Gastrocnemius medialis (tissue), 4 donors: Measurements from ENCODE around the gene ALDH2. TPM values are rescaled to one million over a fixed set of nuclear protein-coding genes. Genes with fewer than 3 reads are reported as not detected.
"Not testable (repeated sequence)": the region's sequence is repeated elsewhere in the genome, so short reads cannot be mapped to it uniquely, and the experiment has no call there.

Experiments
- ATAC-seq, 2 donors: fragments of 150-250 bp; one replicate each; pipeline ENCODE4 v1.9.1; 2016
- DNase-seq, 2 donors: peaks; one replicate each; pipeline ENCODE4 v3.0.0-alpha.2; 2019
- H3K27ac ChIP-seq, 4 donors: fragments of 200-600 bp; sonication (generic); 1 replicate in 1 of 4; 2 replicates in 3 of 4; pipeline ENCODE4 v1.5.1; 2016 to 2018; ENCODE audit warnings: mild to moderate bottlenecking in 2 of 4, moderate library complexity in 1 of 4
- H3K27me3 ChIP-seq, 3 donors: fragments of 200-600 bp; sonication (generic) in 2 of 3; 1 replicate in 1 of 3; 2 replicates in 2 of 3; pipeline versions ENCODE4 v1.5.1 to v1.6.0; 2016 to 2019; ENCODE audit warnings: mild to moderate bottlenecking in 1 of 3, moderate library complexity in 1 of 3
- H3K36me3 ChIP-seq, 2 donors: fragments of 200-600 bp; sonication (generic) in 1 of 2; one replicate each; pipeline ENCODE4 v1.5.1; 2017 to 2018
- H3K4me1 ChIP-seq, 2 donors: fragments of 200-600 bp; sonication (generic) in 1 of 2; one replicate each; pipeline ENCODE4 v1.5.1; 2016 to 2017; ENCODE audit warnings: mild to moderate bottlenecking in 2 of 2
- H3K4me3 ChIP-seq, 4 donors: fragments of 200-600 bp; sonication (generic) in 3 of 4; 1 replicate in 1 of 4; 2 replicates in 3 of 4; pipeline ENCODE4 v1.5.1; 2016 to 2019; ENCODE audit warnings: mild to moderate bottlenecking in 2 of 4
- H3K9me3 ChIP-seq, 3 donors: fragments of 200-600 bp; sonication (generic) in 2 of 3; 1 replicate in 1 of 3; 2 replicates in 2 of 3; pipeline ENCODE4 v1.5.1; 2016 to 2019
- POLR2A ChIP-seq, 2 donors: fragments of 450-650 bp; IDR thresholded peaks; one replicate each; pipeline ENCODE4 v1.6.1; 2017; ENCODE audit warnings: antibody characterized with exemption in 2 of 2, mild to moderate bottlenecking in 2 of 2, moderate library complexity in 2 of 2
- in situ Hi-C, 4 donors: fragments of 200-750 bp; cut with MboI; loops; one replicate each; pipeline versions ENCODE4 v1.15.0 to v1.8.0; 2017; ENCODE audit warnings: low sequenced_read_pairs in 4 of 4
- intact Hi-C: fragments of 100-400 bp; cut with DNase I; formaldehyde crosslinking; loops from one replicate; pipeline ENCODE4 v1.15.1; 2023; ENCODE audit warnings: low total_unique reads
- total RNA-seq, 4 donors: library from RNA; depleted of rRNA; stranded (reverse); fragments of >200 nt; gene quantifications; one replicate each; pipeline versions ENCODE4 v1.1.0 to v1.2.3, GENCODE V29; 2016
- TF ChIP-seq, protein P1 (sequence below), 5 experiments: fragments of 450-650 bp in 3 of 5; fragments of 200-600 bp in 2 of 5; sonication (generic) in 2 of 5; IDR thresholded peaks in 4 of 5; conservative IDR thresholded peaks in 1 of 5; 1 replicate in 4 of 5; 2 replicates in 1 of 5; pipeline ENCODE4 v1.5.1; 2016 to 2019; ENCODE audit warnings: antibody characterized with exemption in 5 of 5, mild to moderate bottlenecking in 3 of 5, moderate library complexity in 3 of 5

ALDH2 gene
- total RNA-seq, 4 donors from 2014 or later = 70.9 to 156 (median 89.9) TPM

DNA sequence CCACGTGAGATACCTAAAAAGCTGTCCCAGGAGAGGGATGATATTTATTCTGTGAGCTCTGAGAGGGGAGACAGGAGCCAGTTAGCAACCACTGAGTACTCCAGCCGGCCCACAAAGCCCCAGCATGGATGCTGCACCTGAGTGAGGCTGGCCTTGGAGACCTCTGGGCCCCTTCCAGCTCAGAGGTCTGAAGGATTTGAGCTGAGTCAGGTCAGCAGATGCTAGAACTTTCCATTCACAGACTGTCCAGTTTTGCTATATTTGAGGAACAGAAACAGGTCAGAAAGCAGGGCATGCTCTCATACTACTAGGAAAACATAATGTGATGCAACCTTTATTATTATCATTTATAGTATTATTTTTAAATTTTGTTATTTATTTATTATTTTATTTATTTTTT, 60.3 kb downstream of the ALDH2 start:
- no peak for TF ChIP-seq POLR2A (IDR thresholded peaks at IDR 0.05)
- TF ChIP-seq, protein P1, sequence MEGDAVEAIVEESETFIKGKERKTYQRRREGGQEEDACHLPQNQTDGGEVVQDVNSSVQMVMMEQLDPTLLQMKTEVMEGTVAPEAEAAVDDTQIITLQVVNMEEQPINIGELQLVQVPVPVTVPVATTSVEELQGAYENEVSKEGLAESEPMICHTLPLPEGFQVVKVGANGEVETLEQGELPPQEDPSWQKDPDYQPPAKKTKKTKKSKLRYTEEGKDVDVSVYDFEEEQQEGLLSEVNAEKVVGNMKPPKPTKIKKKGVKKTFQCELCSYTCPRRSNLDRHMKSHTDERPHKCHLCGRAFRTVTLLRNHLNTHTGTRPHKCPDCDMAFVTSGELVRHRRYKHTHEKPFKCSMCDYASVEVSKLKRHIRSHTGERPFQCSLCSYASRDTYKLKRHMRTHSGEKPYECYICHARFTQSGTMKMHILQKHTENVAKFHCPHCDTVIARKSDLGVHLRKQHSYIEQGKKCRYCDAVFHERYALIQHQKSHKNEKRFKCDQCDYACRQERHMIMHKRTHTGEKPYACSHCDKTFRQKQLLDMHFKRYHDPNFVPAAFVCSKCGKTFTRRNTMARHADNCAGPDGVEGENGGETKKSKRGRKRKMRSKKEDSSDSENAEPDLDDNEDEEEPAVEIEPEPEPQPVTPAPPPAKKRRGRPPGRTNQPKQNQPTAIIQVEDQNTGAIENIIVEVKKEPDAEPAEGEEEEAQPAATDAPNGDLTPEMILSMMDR (IDR thresholded peaks at IDR 0.05 in 4 of 5, conservative IDR thresholded peaks at IDR 0.05 in 1 of 5) = no peak
- intact Hi-C loops (no loop called here), in situ Hi-C loops (no loop called here)
- ATAC-seq (peak in 1 of 2 donors; percentile 54), DNase-seq (no peak)
- no peak overlapping the region for H3K4me3 ChIP-seq
- H3K27ac ChIP-seq = peak overlapping the region; percentile 48 to 77 (median 62)
- H3K4me1 ChIP-seq = peaks cover 8 to 13% of the 10 kb centered on the region in 2 donors
- no peaks in the 10 kb centered on the region for H3K36me3 ChIP-seq
- H3K9me3 ChIP-seq = no peaks in the 10 kb centered on the region
- no peaks in the 10 kb centered on the region for H3K27me3 ChIP-seq

DNA sequence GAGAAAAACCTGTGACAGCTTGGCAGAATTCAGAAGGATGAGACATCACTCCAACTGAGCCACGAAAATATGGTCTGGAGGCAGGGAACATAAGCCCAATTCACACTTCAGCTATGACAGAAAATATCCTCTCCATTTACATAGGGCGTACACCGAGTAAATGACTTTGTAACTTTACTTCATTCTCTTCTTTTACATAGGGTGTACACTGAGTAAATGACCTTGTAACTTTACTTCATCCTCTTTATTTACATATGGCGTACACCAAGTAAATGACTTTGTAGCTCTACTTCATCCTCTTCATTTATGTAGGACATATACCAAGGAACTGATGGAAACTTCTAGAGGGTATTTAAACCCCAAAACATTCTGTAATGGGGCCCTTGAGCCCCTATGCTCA, 61.2 kb downstream of the ALDH2 start:
- in situ Hi-C loops = no loop called here
- ATAC-seq (no peak), DNase-seq (no peak)
- Histone ChIP-seq H3K27me3 (no peaks in the 10 kb centered on the region), H3K36me3 (no peaks in the 10 kb centered on the region), H3K4me1 (peaks cover 8 to 13% of the 10 kb centered on the region in 2 donors), H3K4me3 (no peak overlapping the region), H3K27ac (no peak overlapping the region), H3K9me3 (no peaks in the 10 kb centered on the region)
- intact Hi-C loops = no loop called here
- TF ChIP-seq, protein P1 (IDR thresholded peaks at IDR 0.05 in 4 of 5, conservative IDR thresholded peaks at IDR 0.05 in 1 of 5) = no peak
- no peak for TF ChIP-seq POLR2A (IDR thresholded peaks at IDR 0.05)

DNA sequence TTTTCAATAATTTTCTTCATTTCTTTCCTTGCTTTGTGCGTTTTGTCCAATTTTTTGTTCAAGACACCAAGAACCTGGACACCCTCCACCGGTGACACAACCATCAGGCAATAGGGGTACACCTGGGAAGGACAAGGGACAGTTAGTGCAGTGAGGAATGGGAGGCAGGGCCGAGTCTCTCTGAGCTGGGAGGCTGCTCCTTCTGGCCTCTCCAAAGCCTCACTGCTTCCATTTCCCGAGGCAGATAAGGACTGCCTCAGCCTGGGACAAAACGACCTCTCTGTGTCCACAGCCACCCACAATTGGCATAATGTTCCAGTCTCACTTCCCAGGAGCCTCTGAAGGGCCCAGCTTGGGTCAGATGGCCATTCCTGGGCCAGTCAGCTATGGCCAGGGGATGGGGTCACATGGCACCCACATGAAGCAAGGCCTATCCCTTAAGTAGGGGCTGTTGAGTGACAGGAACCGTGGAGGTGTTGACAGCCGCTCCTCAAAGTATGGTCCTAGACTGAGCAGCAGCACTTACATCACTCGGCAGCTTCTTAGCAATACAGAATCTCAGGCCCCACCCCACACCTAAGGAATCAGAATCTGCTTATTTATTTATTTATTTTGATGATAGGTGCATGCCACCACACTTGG, 61.7 kb downstream of the ALDH2 start:
- intact Hi-C loops = no loop called here

DNA sequence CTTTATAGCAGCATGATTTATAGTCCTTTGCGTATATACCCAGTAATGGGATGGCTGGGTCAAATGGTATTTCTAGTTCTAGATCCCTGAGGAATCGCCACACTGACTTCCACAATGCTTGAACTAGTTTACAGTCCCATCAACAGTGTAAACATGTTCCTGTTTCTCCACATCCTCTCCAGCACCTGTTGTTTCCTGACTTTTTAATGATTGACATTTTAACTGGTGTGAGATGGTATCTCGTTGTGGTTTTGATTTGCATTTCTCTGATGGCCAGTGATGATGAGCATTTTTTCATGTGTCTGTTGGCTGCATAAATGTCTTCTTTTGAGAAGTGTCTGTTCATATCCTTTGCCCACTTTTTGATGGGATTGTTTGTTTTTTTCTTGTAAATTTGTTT, 62.9 kb downstream of the ALDH2 start:
- H3K27ac ChIP-seq, DNase-seq, H3K9me3 ChIP-seq, H3K27me3 ChIP-seq, H3K36me3 ChIP-seq, intact Hi-C loops, ATAC-seq, H3K4me3 ChIP-seq, in situ Hi-C loops: not testable (repeated sequence)
- H3K4me1 ChIP-seq = peaks cover 8 to 13% of the 10 kb centered on the region in 2 donors

More for the DNA sequence above, 61.7 kb downstream of the ALDH2 start:
- ATAC-seq (no peak), DNase-seq (no peak)
- TF ChIP-seq POLR2A (IDR thresholded peaks at IDR 0.05) = no peak
- TF ChIP-seq, protein P1 (IDR thresholded peaks at IDR 0.05 in 4 of 5, conservative IDR thresholded peaks at IDR 0.05 in 1 of 5) = no peak
- Histone ChIP-seq H3K9me3 (no peaks in the 10 kb centered on the region), H3K4me3 (no peak overlapping the region), H3K27me3 (no peaks in the 10 kb centered on the region), H3K4me1 (peaks cover 8 to 13% of the 10 kb centered on the region in 2 donors), H3K27ac (no peak overlapping the region), H3K36me3 (no peaks in the 10 kb centered on the region)
- in situ Hi-C loops = no loop called here

DNA sequence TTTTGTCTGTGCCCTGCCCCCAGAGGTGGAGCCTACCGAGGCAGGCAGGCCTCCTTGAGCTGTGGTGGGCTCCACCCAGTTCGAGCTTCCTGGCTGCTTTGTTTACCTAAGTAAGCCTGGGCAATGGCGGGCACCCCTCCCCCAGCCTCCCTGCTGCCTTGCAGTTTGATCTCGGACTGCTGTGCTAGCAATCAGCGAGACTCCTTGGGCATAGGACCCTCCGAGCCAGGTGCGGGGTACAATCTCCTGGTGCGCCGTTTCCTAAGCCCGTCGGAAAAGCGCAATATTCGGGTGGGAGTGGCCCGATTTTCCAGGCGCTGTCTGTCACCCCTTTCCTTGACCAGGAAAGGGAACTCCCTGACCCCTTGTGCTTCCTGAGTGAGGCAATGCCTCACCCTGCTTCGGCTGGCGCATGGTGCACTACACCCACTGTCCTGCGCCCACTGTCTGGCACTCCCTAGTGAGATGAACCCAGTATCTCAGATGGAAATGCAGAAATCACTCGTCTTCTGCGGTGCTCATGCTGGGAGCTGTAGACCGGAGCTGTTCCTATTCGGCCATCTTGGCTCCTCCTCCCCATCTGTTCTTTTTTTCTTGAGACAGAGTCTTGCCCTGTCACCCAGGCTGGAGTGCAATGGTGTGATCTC, 68.1 kb downstream of the ALDH2 start:
- DNase-seq, ATAC-seq, H3K27me3 ChIP-seq, H3K27ac ChIP-seq, in situ Hi-C loops, intact Hi-C loops, H3K4me1 ChIP-seq, H3K9me3 ChIP-seq, H3K36me3 ChIP-seq: not testable (repeated sequence)
- H3K4me3 ChIP-seq = peak overlapping the region in 1 of 4 donors; percentile 11

DNA sequence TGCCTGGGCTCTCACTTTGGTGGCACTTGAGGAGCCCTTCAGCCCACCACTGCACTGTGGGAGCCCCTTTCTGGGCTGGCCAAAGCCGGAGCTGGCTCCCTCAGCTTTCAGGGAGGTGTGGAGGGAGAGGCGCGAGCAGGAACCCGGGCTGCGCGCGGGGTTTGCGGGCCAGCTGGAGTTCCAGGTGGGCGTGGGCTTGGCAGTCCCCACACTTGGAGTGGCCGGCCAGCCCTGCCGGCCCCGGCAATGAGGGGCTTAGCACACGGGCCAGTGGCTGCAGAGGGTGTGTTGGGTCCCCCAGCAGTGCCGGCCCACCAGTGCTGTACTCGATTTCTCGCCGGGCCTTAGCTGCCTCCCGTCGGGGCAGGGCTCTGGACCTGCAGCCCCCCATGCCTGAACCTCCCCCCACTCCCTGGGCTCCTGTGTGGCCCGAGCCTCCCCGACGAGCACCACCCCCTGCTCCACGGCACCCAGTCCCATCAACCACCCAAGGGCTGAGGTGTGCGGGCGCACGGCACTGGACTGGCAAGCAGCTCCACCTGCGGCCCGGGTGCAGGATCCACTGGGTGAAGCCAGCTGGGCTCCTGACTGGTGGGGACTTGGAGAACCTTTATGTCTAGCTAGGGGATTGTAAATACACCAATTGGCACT, 68.9 kb downstream of the ALDH2 start:
- H3K9me3 ChIP-seq, DNase-seq, H3K36me3 ChIP-seq, H3K27me3 ChIP-seq, in situ Hi-C loops, H3K27ac ChIP-seq, H3K4me3 ChIP-seq, ATAC-seq, intact Hi-C loops: not testable (repeated sequence)
- peaks cover 10 to 12% of the 10 kb centered on the region in 2 donors for H3K4me1 ChIP-seq
